ENCODE results near the gene CCDC148. TPM values are rescaled to one million over a fixed set of nuclear protein-coding genes. Genes with fewer than 3 reads are reported as not detected.

Gene CCDC148
- total RNA-seq (2022; extraction: Qiagen RNA extraction) = 0.22 to 0.62 TPM (median 0.39 TPM) in 5 replicates

DNA sequence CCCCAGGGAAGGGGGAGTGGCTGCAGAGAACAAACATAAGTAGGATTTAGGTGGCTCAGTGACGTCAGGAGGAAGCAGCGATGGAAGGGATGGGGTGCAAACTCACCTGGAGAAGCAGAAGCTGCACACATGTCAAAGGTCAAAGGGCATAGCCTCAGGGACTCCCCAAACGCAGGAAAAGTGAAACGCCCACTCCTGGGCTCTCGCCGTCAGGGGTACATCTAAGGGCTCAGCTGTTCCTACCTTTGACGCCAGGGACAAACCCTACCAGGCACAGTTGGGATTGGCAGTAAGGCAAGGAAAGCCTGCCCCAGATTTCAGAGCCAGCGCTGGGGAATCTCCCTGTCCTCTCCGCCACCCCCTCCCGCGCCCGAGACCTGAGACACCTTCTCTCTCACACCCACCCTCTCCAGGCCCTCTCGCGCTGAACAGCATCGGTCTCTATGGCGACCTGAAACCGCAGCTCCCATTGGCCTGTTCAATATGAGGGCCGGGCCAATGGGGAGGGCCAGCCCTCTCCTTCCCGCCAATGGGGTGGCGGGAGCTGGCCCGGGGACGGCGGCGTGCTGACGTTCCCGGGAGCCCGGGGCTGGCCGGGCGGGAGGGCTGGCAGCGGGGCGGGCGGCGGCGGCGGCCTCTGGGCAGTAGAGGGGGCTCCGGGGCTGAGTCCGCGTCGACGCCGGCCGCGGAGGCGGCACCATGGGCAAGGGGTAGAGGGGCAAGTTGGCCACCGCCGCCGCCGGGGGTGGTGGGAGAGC lies at the start of gene CCDC148, which contains the start of gene PKP4:
TSS of gene CCDC148 (minus strand) at position 445 of the 758 bp plus-strand sequence. CDS start at position 131, 314 bp downstream.
TSS of gene PKP4 (plus strand) at position 644 of the 758 bp plus-strand sequence. CDS start 76,233 bp downstream, outside the sequence.

Other genes starting within 250 kb of the CCDC148 start
- 21.5 to 28.1 TPM (median 24.6 TPM) in 5 replicates for gene PKP4, start 199 bp upstream of the CCDC148 start, total RNA-seq (2022; extraction: Qiagen RNA extraction)